Measurements from ENCODE around the gene KLF13.

The KLF13 gene

DNA sequence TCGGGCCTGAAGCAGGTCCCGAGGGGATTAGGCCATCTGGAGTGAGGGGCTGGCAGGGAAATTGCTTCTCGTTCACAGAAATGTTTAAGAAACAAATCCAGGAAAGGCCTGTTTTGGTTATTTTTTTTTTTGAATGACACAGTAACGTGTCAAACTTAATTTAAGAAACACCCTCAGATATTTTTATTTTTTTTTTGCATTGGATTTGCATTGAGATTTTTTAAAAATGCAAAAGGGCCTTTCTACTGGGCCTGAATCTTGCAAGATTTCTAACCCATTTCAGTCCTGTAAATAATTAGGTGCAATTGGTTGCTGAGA is 25.0 kb upstream of the KLF13 start:
- Histone ChIP-seq H3K4me2 (ENCODE audit: low read length) (no peak overlapping the region), H3K9me3 (ENCODE audit: insufficient read depth, low read length) (no peaks in the 10 kb centered on the region), H3K27ac (ENCODE audit: low read length) (no peak overlapping the region), H3K9ac (ENCODE audit: low read length) (no peak overlapping the region), H3K4me1 (ENCODE audit: low read length) (peaks cover 25% of the 10 kb centered on the region), H3K4me3 (ENCODE audit: low read length) (no peak overlapping the region), H3K79me2 (ENCODE audit: low read length) (no peaks in the 10 kb centered on the region), H3K27me3 (ENCODE audit: low read depth, low read length) (peaks cover 15% of the 10 kb centered on the region), H3K36me3 (replicated peaks; ENCODE audit: low read depth, low read length) (no peaks in the 10 kb centered on the region), H4K20me1 (ENCODE audit: insufficient read depth, low read length) (no peaks in the 10 kb centered on the region), H2AFZ (ENCODE audit: low read depth, low read length) (peak overlapping the region; percentile 76)
- TF ChIP-seq EZH2phosphoT487 (IDR thresholded peaks at IDR 0.05; ENCODE audit: low read depth), result no peak
- TF ChIP-seq, protein P1, sequence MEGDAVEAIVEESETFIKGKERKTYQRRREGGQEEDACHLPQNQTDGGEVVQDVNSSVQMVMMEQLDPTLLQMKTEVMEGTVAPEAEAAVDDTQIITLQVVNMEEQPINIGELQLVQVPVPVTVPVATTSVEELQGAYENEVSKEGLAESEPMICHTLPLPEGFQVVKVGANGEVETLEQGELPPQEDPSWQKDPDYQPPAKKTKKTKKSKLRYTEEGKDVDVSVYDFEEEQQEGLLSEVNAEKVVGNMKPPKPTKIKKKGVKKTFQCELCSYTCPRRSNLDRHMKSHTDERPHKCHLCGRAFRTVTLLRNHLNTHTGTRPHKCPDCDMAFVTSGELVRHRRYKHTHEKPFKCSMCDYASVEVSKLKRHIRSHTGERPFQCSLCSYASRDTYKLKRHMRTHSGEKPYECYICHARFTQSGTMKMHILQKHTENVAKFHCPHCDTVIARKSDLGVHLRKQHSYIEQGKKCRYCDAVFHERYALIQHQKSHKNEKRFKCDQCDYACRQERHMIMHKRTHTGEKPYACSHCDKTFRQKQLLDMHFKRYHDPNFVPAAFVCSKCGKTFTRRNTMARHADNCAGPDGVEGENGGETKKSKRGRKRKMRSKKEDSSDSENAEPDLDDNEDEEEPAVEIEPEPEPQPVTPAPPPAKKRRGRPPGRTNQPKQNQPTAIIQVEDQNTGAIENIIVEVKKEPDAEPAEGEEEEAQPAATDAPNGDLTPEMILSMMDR (IDR thresholded peaks at IDR 0.05; ENCODE audit: low read depth, low read length), result no peak

- H3K4me1 ChIP-seq (ENCODE audit: low read length), result peaks cover 30% of the 10 kb centered on the region
- no peak overlapping the region for H3K27ac ChIP-seq (ENCODE audit: low read length)
Measured at GRCh38 chr15:31302029-31302657, 24.5 kb upstream of the KLF13 start.

GRCh38 chr15:31302778-31303725 is 23.6 kb upstream of the KLF13 start:
- H3K4me1 ChIP-seq (ENCODE audit: low read length), result peaks cover 39% of the 10 kb centered on the region
- no peaks in the 10 kb centered on the region for H3K9me3 ChIP-seq (ENCODE audit: insufficient read depth, low read length)
- H3K27me3 ChIP-seq (ENCODE audit: low read depth, low read length), result peaks cover 27% of the 10 kb centered on the region
- H3K27ac ChIP-seq (ENCODE audit: low read length), result no peak overlapping the region
- no peak for TF ChIP-seq EZH2phosphoT487 (IDR thresholded peaks at IDR 0.05; ENCODE audit: low read depth)
- TF ChIP-seq, protein P1 (IDR thresholded peaks at IDR 0.05; ENCODE audit: low read depth, low read length), result 0 out of 2 replicates have a peak, but pooled peaks have one; percentile 29
- no peaks in the 10 kb centered on the region for H3K36me3 ChIP-seq (replicated peaks; ENCODE audit: low read depth, low read length)
- no peak overlapping the region for H3K9ac ChIP-seq (ENCODE audit: low read length)
- H3K79me2 ChIP-seq (ENCODE audit: low read length), result no peaks in the 10 kb centered on the region
- no peak overlapping the region for H2AFZ ChIP-seq (ENCODE audit: low read depth, low read length)
- H4K20me1 ChIP-seq (ENCODE audit: insufficient read depth, low read length), result no peaks in the 10 kb centered on the region
- no peak overlapping the region for H3K4me3 ChIP-seq (ENCODE audit: low read length)
- H3K4me2 ChIP-seq (ENCODE audit: low read length), result peak overlapping the region; percentile 19; the same call in 1 of the 2 replicates

More at GRCh38 chr15:31302029-31302657, 24.5 kb upstream of the KLF13 start:
- Histone ChIP-seq H3K9me3 (ENCODE audit: insufficient read depth, low read length) (no peaks in the 10 kb centered on the region), H3K4me2 (ENCODE audit: low read length) (no peak overlapping the region), H3K27me3 (ENCODE audit: low read depth, low read length) (peaks cover 19% of the 10 kb centered on the region), H2AFZ (ENCODE audit: low read depth, low read length) (no peak overlapping the region), H3K79me2 (ENCODE audit: low read length) (no peaks in the 10 kb centered on the region), H4K20me1 (ENCODE audit: insufficient read depth, low read length) (no peaks in the 10 kb centered on the region), H3K9ac (ENCODE audit: low read length) (no peak overlapping the region), H3K36me3 (replicated peaks; ENCODE audit: low read depth, low read length) (no peaks in the 10 kb centered on the region), H3K4me3 (ENCODE audit: low read length) (no peak overlapping the region)
- TF ChIP-seq EZH2phosphoT487 (IDR thresholded peaks at IDR 0.05; ENCODE audit: low read depth), result no peak
- TF ChIP-seq, protein P1 (IDR thresholded peaks at IDR 0.05; ENCODE audit: low read depth, low read length), result no peak
